NB4 (cell line): ENCODE results near the gene FFAR4.
A peak's percentile ranks its signal among the peaks of the same experiment; 100 is the strongest.

ENCODE experiments used
- DNase-seq: peaks from one replicate; pipeline ENCODE4 v3.0.0; 2010; ENCODE audit warnings: low read depth
- H3K4me3 ChIP-seq: one replicate; pipeline ENCODE4 v1.5.1; 2011; ENCODE audit warnings: mild to moderate bottlenecking, low read depth, low read length, moderate library complexity
- CTCF ChIP-seq: IDR thresholded peaks from one replicate; pipeline ENCODE4 v1.5.1; 2012; ENCODE audit warnings: low read depth, low read length
- MAX ChIP-seq: IDR thresholded peaks from 2 replicates; pipeline ENCODE4 v1.6.1; 2011; ENCODE audit warnings: low read depth, low read length
- MYC ChIP-seq: IDR thresholded peaks from 2 replicates; pipeline ENCODE4 v1.6.1; 2011; ENCODE audit warnings: low read depth, low read length
- POLR2A ChIP-seq: IDR thresholded peaks from 2 replicates; pipeline ENCODE4 v1.6.1; 2011; ENCODE audit warnings: mild to moderate bottlenecking; ENCODE audit not compliant: insufficient read length; ENCODE audit errors: extremely low read depth

Gene FFAR4

GRCh38 chr10:93554316-93554663 is 12.2 kb upstream of the FFAR4 start:
- no peak overlapping the region for H3K4me3 ChIP-seq
- DNase-seq = no peak
- TF ChIP-seq POLR2A (no peak), MAX (no peak), CTCF (no peak), MYC (no peak)

GRCh38 chr10:93554760-93555432 is 11.6 kb upstream of the FFAR4 start:
- TF ChIP-seq POLR2A (no peak), CTCF (peak; percentile 90)
- DNase-seq = peak; percentile 91
- H3K4me3 ChIP-seq = no peak overlapping the region

GRCh38 chr10:93559490-93559889 is 7.0 kb upstream of the FFAR4 start:
- TF ChIP-seq MYC (no peak), POLR2A (no peak), MAX (no peak), CTCF (no peak)
- DNase-seq = no peak
- H3K4me3 ChIP-seq = no peak overlapping the region

GRCh38 chr10:93560541-93560940 is 5.9 kb upstream of the FFAR4 start:
- TF ChIP-seq POLR2A (no peak), MYC (no peak)
- DNase-seq = no peak
- no peak overlapping the region for H3K4me3 ChIP-seq

GRCh38 chr10:93565446-93565845 is 1.0 kb upstream of the FFAR4 start:
- DNase-seq = peak; percentile 59
- H3K4me3 ChIP-seq = no peak overlapping the region
- TF ChIP-seq CTCF (no peak), POLR2A (no peak), MAX (no peak)

GRCh38 chr10:93567277-93568104 is 1.0 kb downstream of the FFAR4 start:
- DNase-seq = no peak
- H3K4me3 ChIP-seq = peak overlapping the region; percentile 59
- TF ChIP-seq CTCF (no peak), POLR2A (no peak), MAX (no peak)
